ENCODE results near the gene UBAP1. TPM values are rescaled to one million over a fixed set of nuclear protein-coding genes. Genes with fewer than 3 reads are reported as not detected.

Gene UBAP1
- total RNA-seq, 4 donors from 2014 or later = 42.2 to 63.3 (median 51.9) TPM

GRCh38 chr9:34154057-34154456, 24.8 kb upstream of the UBAP1 start:
- H3K4me1 ChIP-seq = no peaks in the 10 kb centered on the region
- no peak for DNase-seq (ENCODE audit: low spot score in 2 of 2)
- H3K27ac ChIP-seq = no peak overlapping the region
- no peak overlapping the region for H3K4me3 ChIP-seq
- WGBS = 60% methylated on average over 1 of the region's 1 CpG
- H3K9me3 ChIP-seq = no peaks in the 10 kb centered on the region
- H3K27me3 ChIP-seq = no peaks in the 10 kb centered on the region
- no peaks in the 10 kb centered on the region for H3K36me3 ChIP-seq
- TF ChIP-seq, protein P1, sequence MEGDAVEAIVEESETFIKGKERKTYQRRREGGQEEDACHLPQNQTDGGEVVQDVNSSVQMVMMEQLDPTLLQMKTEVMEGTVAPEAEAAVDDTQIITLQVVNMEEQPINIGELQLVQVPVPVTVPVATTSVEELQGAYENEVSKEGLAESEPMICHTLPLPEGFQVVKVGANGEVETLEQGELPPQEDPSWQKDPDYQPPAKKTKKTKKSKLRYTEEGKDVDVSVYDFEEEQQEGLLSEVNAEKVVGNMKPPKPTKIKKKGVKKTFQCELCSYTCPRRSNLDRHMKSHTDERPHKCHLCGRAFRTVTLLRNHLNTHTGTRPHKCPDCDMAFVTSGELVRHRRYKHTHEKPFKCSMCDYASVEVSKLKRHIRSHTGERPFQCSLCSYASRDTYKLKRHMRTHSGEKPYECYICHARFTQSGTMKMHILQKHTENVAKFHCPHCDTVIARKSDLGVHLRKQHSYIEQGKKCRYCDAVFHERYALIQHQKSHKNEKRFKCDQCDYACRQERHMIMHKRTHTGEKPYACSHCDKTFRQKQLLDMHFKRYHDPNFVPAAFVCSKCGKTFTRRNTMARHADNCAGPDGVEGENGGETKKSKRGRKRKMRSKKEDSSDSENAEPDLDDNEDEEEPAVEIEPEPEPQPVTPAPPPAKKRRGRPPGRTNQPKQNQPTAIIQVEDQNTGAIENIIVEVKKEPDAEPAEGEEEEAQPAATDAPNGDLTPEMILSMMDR (IDR thresholded peaks at IDR 0.05) = no peak
- TF ChIP-seq EP300 (IDR thresholded peaks at IDR 0.05) = no peak
- no peak for TF ChIP-seq POLR2A (IDR thresholded peaks at IDR 0.05)
- no peak for TF ChIP-seq POLR2AphosphoS5 (IDR thresholded peaks at IDR 0.05)

DNA sequence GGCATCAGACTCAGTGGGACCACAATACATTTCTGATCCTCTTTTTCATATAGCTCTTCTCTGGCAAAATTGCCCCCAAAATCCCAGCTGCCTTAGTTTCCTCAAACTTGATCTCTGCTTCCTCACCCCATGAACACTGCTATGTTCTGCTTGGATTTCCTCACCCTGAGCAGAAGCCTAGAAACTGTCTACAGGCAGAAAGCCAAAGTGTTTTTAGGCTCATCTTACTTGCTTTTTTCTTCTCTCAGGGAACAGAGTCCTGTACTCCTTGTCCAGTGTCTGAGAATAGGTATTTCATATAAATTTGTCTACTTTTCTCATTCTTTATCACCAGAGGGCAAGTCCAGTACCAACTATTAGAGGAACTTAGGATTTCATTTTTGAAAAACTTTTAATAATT, 21.5 kb upstream of the UBAP1 start:
- Histone ChIP-seq H3K27me3 (no peaks in the 10 kb centered on the region), H3K4me3 (no peak overlapping the region), H3K9me3 (no peaks in the 10 kb centered on the region), H3K4me1 (no peaks in the 10 kb centered on the region), H3K27ac (no peak overlapping the region), H3K36me3 (no peaks in the 10 kb centered on the region)
- no peak for DNase-seq (ENCODE audit: low spot score in 2 of 2)
- TF ChIP-seq, protein P1 (IDR thresholded peaks at IDR 0.05) = no peak
- TF ChIP-seq EP300 (IDR thresholded peaks at IDR 0.05) (no peak), POLR2AphosphoS5 (IDR thresholded peaks at IDR 0.05) (no peak), POLR2A (IDR thresholded peaks at IDR 0.05) (no peak)

GRCh38 chr9:34157898-34158297, 20.9 kb upstream of the UBAP1 start:
- Histone ChIP-seq H3K36me3 (no peaks in the 10 kb centered on the region), H3K27me3 (no peaks in the 10 kb centered on the region), H3K27ac (no peak overlapping the region), H3K9me3 (no peaks in the 10 kb centered on the region), H3K4me3 (no peak overlapping the region), H3K4me1 (peaks cover 5% of the 10 kb centered on the region)
- no peak for DNase-seq (ENCODE audit: low spot score in 2 of 2)
- TF ChIP-seq, protein P1 (IDR thresholded peaks at IDR 0.05) = no peak
- TF ChIP-seq EP300 (IDR thresholded peaks at IDR 0.05) (no peak), POLR2A (IDR thresholded peaks at IDR 0.05) (no peak), POLR2AphosphoS5 (IDR thresholded peaks at IDR 0.05) (no peak)
- WGBS = 91% methylated on average over 2 of the region's 2 CpGs

GRCh38 chr9:34158362-34158869, 20.4 kb upstream of the UBAP1 start:
- no peaks in the 10 kb centered on the region for H3K36me3 ChIP-seq
- WGBS = 58% methylated on average over 6 of the region's 6 CpGs
- H3K27ac ChIP-seq = no peak overlapping the region
- DNase-seq (ENCODE audit: low spot score in 2 of 2) = no peak
- H3K9me3 ChIP-seq = no peaks in the 10 kb centered on the region
- H3K4me3 ChIP-seq = no peak overlapping the region
- H3K27me3 ChIP-seq = no peaks in the 10 kb centered on the region
- peaks cover 10% of the 10 kb centered on the region for H3K4me1 ChIP-seq
- no peak for TF ChIP-seq EP300 (IDR thresholded peaks at IDR 0.05)
- TF ChIP-seq POLR2AphosphoS5 (IDR thresholded peaks at IDR 0.05) = no peak

DNA sequence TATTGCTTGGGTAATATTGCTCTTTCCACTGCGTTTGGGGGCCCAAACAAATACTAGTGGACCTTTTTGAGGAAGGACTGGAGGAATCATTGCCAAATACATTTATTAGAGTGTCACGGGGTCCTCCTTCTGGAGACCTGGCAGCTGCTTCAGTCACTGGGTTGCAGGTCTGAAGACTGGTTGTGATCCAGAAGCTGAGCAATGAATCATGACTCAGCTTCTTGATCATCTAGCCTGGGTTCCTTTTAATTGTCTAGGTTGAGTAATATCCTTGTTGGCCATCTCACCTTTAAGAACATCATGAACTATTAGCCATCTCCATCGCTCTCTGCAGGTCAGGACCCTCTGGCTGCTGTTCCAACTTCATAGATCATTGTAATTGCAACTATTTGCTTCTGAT, 15.4 kb upstream of the UBAP1 start:
- TF ChIP-seq, protein P1 (IDR thresholded peaks at IDR 0.05) = no peak
- TF ChIP-seq EP300 (IDR thresholded peaks at IDR 0.05) = no peak
- no peak for TF ChIP-seq POLR2AphosphoS5 (IDR thresholded peaks at IDR 0.05)
- Histone ChIP-seq H3K9me3 (no peaks in the 10 kb centered on the region), H3K4me3 (no peak overlapping the region), H3K36me3 (no peaks in the 10 kb centered on the region), H3K4me1 (peaks cover 15% of the 10 kb centered on the region), H3K27me3 (no peaks in the 10 kb centered on the region), H3K27ac (no peak overlapping the region)
- 61% methylated on average over 3 of the region's 3 CpGs for WGBS
- no peak for DNase-seq (ENCODE audit: low spot score in 2 of 2)

DNA sequence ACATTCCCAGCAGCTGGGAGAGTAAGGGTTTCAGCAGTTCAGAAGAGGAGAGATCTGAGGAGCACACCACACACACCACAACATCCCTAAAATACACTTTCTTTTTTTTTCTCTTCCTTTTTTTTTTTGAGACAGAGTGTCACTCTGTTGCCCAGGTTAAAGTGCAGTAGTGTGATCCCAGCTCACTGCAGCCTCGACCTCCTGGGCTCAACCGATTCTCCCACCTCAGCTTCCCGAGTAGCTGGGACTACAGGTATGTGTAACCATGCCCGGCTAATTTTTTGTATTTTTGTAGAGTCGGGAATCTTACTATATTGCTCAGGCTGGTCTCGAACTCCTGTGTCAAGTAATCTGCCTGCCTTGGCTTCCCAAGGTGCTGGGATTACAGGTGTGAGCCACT, 9.7 kb upstream of the UBAP1 start:
- peaks cover 6% of the 10 kb centered on the region for H3K4me1 ChIP-seq
- no peaks in the 10 kb centered on the region for H3K36me3 ChIP-seq
- no peak for DNase-seq (ENCODE audit: low spot score in 2 of 2)
- no peaks in the 10 kb centered on the region for H3K27me3 ChIP-seq
- TF ChIP-seq POLR2A (IDR thresholded peaks at IDR 0.05) (no peak), POLR2AphosphoS5 (IDR thresholded peaks at IDR 0.05) (no peak), EP300 (IDR thresholded peaks at IDR 0.05) (no peak)
- TF ChIP-seq, protein P1 (IDR thresholded peaks at IDR 0.05) = no peak
- no peak overlapping the region for H3K4me3 ChIP-seq
- no peak overlapping the region for H3K27ac ChIP-seq
- 92% methylated on average over 6 of the region's 6 CpGs for WGBS
- no peaks in the 10 kb centered on the region for H3K9me3 ChIP-seq
